WERI-Rb-1 (cell line): ENCODE measurements around the gene WFS1.

ENCODE experiments used
- DNase-seq: peaks from one replicate; pipeline ENCODE4 v3.0.0-alpha.2; 2020
- H3K27ac ChIP-seq: fragments of 250-450 bp; sonication (Bioruptor Pico); 2 replicates; pipeline ENCODE4 v1.5.1; 2020; ENCODE audit warnings: mild to moderate bottlenecking, moderate library complexity
- H3K27me3 ChIP-seq: fragments of 250-450 bp; sonication (Bioruptor Pico); 2 replicates; pipeline ENCODE4 v1.5.1; 2021; ENCODE audit warnings: mild to moderate bottlenecking, low read depth, moderate library complexity; ENCODE audit not compliant: insufficient read depth, severe bottlenecking
- H3K36me3 ChIP-seq: fragments of 250-450 bp; sonication (Bioruptor Pico); 2 replicates; pipeline ENCODE4 v1.5.1; 2020; ENCODE audit warnings: mild to moderate bottlenecking, moderate library complexity
- H3K4me3 ChIP-seq: 2 replicates; pipeline ENCODE4 v1.5.1; 2011; ENCODE audit warnings: low read depth, mild to moderate bottlenecking, control low read depth, low read length
- H3K9me3 ChIP-seq: fragments of 250-450 bp; sonication (Bioruptor Pico); 2 replicates; pipeline ENCODE4 v1.5.1; 2021; ENCODE audit warnings: mild to moderate bottlenecking, moderate library complexity; ENCODE audit not compliant: severe bottlenecking
- CTCF ChIP-seq: IDR thresholded peaks from 2 replicates; pipeline ENCODE4 v1.5.1; 2011; ENCODE audit warnings: low read depth, mild to moderate bottlenecking, control low read depth, inconsistent platforms, low read length

Gene WFS1

GRCh38 chr4:6332042-6332668 is 62.5 kb downstream of the WFS1 start:
- H3K27me3 ChIP-seq, result no peaks in the 10 kb centered on the region
- DNase-seq, result peak; percentile 71
- H3K9me3 ChIP-seq, result peaks cover 3% of the 10 kb centered on the region
- H3K36me3 ChIP-seq, result peaks cover 7% of the 10 kb centered on the region
- H3K27ac ChIP-seq, result no peak overlapping the region
- no peak overlapping the region for H3K4me3 ChIP-seq
- TF ChIP-seq CTCF, result peak; percentile 95

GRCh38 chr4:6332669-6333050 is 63.0 kb downstream of the WFS1 start:
- TF ChIP-seq CTCF, result no peak
- H3K27ac ChIP-seq, result no peak overlapping the region

GRCh38 chr4:6333301-6334202 is 63.9 kb downstream of the WFS1 start:
- H3K4me3 ChIP-seq, result no peak overlapping the region
- peaks cover 7% of the 10 kb centered on the region for H3K36me3 ChIP-seq
- peak; percentile 44 for DNase-seq
- no peaks in the 10 kb centered on the region for H3K27me3 ChIP-seq
- H3K27ac ChIP-seq, result no peak overlapping the region
- peaks cover 3% of the 10 kb centered on the region for H3K9me3 ChIP-seq
- TF ChIP-seq CTCF, result peak; percentile 84

More at GRCh38 chr4:6332669-6333050, 63.0 kb downstream of the WFS1 start:
- DNase-seq, result no peak
- Histone ChIP-seq H3K36me3 (peaks cover 7% of the 10 kb centered on the region), H3K9me3 (peaks cover 3% of the 10 kb centered on the region), H3K27me3 (no peaks in the 10 kb centered on the region), H3K4me3 (no peak overlapping the region)

- no peak for TF ChIP-seq CTCF
- no peak overlapping the region for H3K27ac ChIP-seq
- peaks cover 7% of the 10 kb centered on the region for H3K36me3 ChIP-seq
- no peaks in the 10 kb centered on the region for H3K27me3 ChIP-seq
- H3K9me3 ChIP-seq, result peaks cover 3% of the 10 kb centered on the region
- no peak overlapping the region for H3K4me3 ChIP-seq
- no peak for DNase-seq
These were observed 64.7 kb downstream of the WFS1 start for GRCh38 chr4:6334203-6334887.

- peaks cover 3% of the 10 kb centered on the region for H3K9me3 ChIP-seq
- no peak overlapping the region for H3K27ac ChIP-seq
- TF ChIP-seq CTCF, result peak; percentile 51
- peak; percentile 58 for DNase-seq
- no peaks in the 10 kb centered on the region for H3K27me3 ChIP-seq
- H3K36me3 ChIP-seq, result peaks cover 7% of the 10 kb centered on the region
- H3K4me3 ChIP-seq, result no peak overlapping the region
These were observed 65.5 kb downstream of the WFS1 start for GRCh38 chr4:6335040-6335590.
